ENCODE measurements around the gene F13B. TPM values are rescaled to one million over a fixed set of nuclear protein-coding genes. Genes with fewer than 3 reads are reported as not detected.

The F13B gene, protein sequence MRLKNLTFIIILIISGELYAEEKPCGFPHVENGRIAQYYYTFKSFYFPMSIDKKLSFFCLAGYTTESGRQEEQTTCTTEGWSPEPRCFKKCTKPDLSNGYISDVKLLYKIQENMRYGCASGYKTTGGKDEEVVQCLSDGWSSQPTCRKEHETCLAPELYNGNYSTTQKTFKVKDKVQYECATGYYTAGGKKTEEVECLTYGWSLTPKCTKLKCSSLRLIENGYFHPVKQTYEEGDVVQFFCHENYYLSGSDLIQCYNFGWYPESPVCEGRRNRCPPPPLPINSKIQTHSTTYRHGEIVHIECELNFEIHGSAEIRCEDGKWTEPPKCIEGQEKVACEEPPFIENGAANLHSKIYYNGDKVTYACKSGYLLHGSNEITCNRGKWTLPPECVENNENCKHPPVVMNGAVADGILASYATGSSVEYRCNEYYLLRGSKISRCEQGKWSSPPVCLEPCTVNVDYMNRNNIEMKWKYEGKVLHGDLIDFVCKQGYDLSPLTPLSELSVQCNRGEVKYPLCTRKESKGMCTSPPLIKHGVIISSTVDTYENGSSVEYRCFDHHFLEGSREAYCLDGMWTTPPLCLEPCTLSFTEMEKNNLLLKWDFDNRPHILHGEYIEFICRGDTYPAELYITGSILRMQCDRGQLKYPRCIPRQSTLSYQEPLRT
- total RNA-seq: not detected

DNA sequence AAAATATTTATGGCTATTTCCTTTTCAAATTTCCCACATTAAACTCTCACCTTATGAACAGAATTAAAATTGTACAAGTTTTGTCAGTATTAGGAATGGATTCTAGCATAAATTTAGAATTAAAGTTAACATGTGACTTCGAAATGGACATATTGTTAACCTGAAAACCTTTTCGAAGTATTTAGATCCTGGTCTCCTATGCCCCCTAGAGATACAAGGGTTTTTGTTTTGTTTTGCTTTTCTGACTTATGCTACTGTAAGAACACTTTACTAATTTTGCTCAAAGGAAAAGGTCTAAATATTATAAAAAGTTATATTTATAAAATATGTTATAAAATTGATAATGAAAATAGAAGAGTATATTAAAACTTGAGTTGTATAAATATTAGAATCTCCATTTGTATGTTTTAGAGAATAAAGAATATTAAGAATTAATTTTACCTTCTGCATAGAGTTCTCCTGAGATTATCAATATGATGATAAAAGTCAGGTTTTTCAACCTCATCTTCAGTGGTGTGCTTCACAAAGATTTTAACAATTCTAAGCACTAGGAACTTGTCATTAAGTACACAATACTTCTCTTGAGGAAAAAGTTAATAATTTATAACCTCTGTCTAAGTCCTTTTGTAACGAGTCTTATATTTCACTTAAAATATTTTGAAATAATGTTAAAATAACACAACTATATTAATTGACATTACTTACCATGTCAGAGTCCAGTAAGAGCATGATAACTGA lies at the start of gene F13B:
Gene F13B, minus strand, starts transcription at position 542 of the 738 bp plus-strand sequence. Its CDS starts 37 bp downstream, at position 505.
- H3K27ac ChIP-seq: no peak within 1 kb of the TSS
- peaks cover 0 to 18% (median 0%) of the 10 kb centered on the region in 4 donors for H3K9me3 ChIP-seq
- TF ChIP-seq EP300 (IDR thresholded peaks at IDR 0.05) (no peak), POLR2A (IDR thresholded peaks at IDR 0.05) (no peak), CTCF (IDR thresholded peaks at IDR 0.05) (no peak)
- DNase-seq (ENCODE audit: low spot score in 2 of 2): no peak
- no peaks in the 10 kb centered on the region for H3K36me3 ChIP-seq
- no peaks in the 10 kb centered on the region for H3K27me3 ChIP-seq
- no peaks in the 10 kb centered on the region for H3K4me1 ChIP-seq
- WGBS, 2 donors: 80 to 83% methylated on average over 3 of the region's 3 CpGs
- H3K4me3 ChIP-seq: no peak within 1 kb of the TSS

- no peak for DNase-seq (ENCODE audit: low spot score in 2 of 2)
- Histone ChIP-seq H3K36me3 (no peaks in the 10 kb centered on the region), H3K9me3 (no peaks in the 10 kb centered on the region), H3K27me3 (no peaks in the 10 kb centered on the region), H3K4me3 (no peak overlapping the region), H3K4me1 (no peaks in the 10 kb centered on the region), H3K27ac (no peak overlapping the region)
- WGBS, 2 donors: 92 to 96% methylated on average over 2 of the region's 2 CpGs
- TF ChIP-seq POLR2A (IDR thresholded peaks at IDR 0.05) (no peak), CTCF (IDR thresholded peaks at IDR 0.05) (no peak), EP300 (IDR thresholded peaks at IDR 0.05) (no peak)
Observed at GRCh38 chr1:197116156-197116555, 49.1 kb upstream of the F13B start.

DNA sequence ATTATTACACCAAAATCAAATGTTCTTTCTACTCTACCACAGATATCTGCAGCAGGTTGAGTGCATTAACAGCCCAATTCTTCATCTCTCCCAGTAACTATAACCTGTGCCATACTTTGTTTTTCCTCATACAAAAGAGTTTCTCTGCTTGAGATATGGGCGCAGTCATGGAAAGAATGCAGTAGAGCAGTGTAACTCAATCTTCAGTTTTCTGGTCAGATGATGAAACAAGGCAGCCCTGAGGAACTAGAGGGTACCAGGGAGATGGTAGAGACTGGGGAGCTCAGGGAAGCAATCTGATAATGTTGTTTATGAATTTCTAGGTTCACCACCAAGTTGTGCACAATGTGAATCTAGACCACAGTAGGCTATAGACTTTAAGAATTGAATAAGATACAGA lies 39.8 kb upstream of the F13B start:
- no peaks in the 10 kb centered on the region for H3K27me3 ChIP-seq
- H3K4me1 ChIP-seq: no peaks in the 10 kb centered on the region
- H3K9me3 ChIP-seq: no peaks in the 10 kb centered on the region
- no peaks in the 10 kb centered on the region for H3K36me3 ChIP-seq
- DNase-seq (ENCODE audit: low spot score in 2 of 2): no peak
- TF ChIP-seq POLR2A (IDR thresholded peaks at IDR 0.05) (no peak), CTCF (IDR thresholded peaks at IDR 0.05) (no peak), EP300 (IDR thresholded peaks at IDR 0.05) (no peak)
- no peak overlapping the region for H3K27ac ChIP-seq
- 95 to 100% methylated on average over 1 of the region's 1 CpG for WGBS, 2 donors
- no peak overlapping the region for H3K4me3 ChIP-seq

DNA sequence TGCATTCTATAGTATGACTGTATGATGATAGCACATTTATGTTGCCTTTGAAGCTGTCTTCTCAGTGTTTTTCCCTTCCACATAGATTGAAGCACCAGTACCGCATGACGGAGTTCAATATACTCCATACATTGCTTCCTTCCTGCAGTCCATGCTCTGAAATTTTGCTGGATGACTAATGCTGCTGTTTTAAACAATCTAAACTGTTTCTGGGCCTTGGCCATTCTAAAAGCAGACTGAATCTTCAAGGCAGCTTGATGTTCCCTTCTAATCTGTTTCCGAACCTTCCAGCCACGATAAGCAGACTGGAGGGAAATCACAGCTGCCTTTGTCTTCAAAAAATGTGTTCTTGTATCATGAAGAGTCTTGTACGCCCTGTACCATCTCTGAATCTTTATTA lies 36.2 kb upstream of the F13B start:
- Histone ChIP-seq H3K4me3 (no peak overlapping the region), H3K27ac (no peak overlapping the region), H3K27me3 (no peaks in the 10 kb centered on the region), H3K4me1 (no peaks in the 10 kb centered on the region), H3K9me3 (no peaks in the 10 kb centered on the region), H3K36me3 (no peaks in the 10 kb centered on the region)
- TF ChIP-seq CTCF (IDR thresholded peaks at IDR 0.05): no peak
- no peak for TF ChIP-seq EP300 (IDR thresholded peaks at IDR 0.05)
- TF ChIP-seq POLR2A (IDR thresholded peaks at IDR 0.05): no peak
- DNase-seq (ENCODE audit: low spot score in 2 of 2): no peak
- 59 to 61% methylated on average over 5 of the region's 5 CpGs for WGBS, 2 donors

All from tibial nerve (tissue), 4 donors.